ENCODE data around the gene NES. TPM values are rescaled to one million over a fixed set of nuclear protein-coding genes. Genes with fewer than 3 reads are reported as not detected.
A peak's percentile ranks its signal among the peaks of the same experiment; 100 is the strongest.

NES gene
- not detected for total RNA-seq

GRCh38 chr1:156676820-156677615 lies at the start of gene NES:
TSS of gene NES (minus strand) at chr1:156677407. CDS start at chr1:156677264, 143 bp downstream.
- TF ChIP-seq CTCF (IDR thresholded peaks at IDR 0.05), result no peak
- ChIA-PET POLR2A (interaction anchor here (0.6 to 1.4 kb wide), 4 partner anchors 15 to 225 kb away, joined by 3 to 5 read pairs (median 4); no protein-coding TSS in a partner anchor), CTCF (interaction anchor here (0.7 to 7.5 kb wide), 18 partner anchors 9 to 291 kb away, joined by 3 to 85 read pairs (median 4); partner anchors contain the start of gene METTL25B)
- no peak within 1 kb of the TSS for H3K27ac Mint-ChIP-seq
- no peaks in the 10 kb centered on the region for H3K36me3 Mint-ChIP-seq (ENCODE audit: low read depth)
- no peaks in the 10 kb centered on the region for H3K9me3 Mint-ChIP-seq
- DNase-seq (no peak), ATAC-seq (no peak)
- intact Hi-C loops (cut with micrococcal nuclease), result no loop called here
- H3K27me3 Mint-ChIP-seq, result peaks cover 59% of the 10 kb centered on the region
- H3K4me1 Mint-ChIP-seq (ENCODE audit: low read depth), result peaks cover 14% of the 10 kb centered on the region
- H3K4me3 Mint-ChIP-seq, result no peak within 1 kb of the TSS

GRCh38 chr1:156726549-156727226 lies 49.5 kb upstream of the NES start:
- intact Hi-C loops (cut with micrococcal nuclease), result loop anchor here (5.0 kb wide), 3 partner anchors 41 to 136 kb away; partner anchors contain the start of genes NTRK1 and PRCC
- ATAC-seq (no peak), DNase-seq (peak; percentile 84)
- Mint-ChIP-seq H3K27ac (no peak overlapping the region), H3K4me1 (ENCODE audit: low read depth) (peaks cover 30% of the 10 kb centered on the region), H3K27me3 (no peaks in the 10 kb centered on the region), H3K36me3 (ENCODE audit: low read depth) (peaks cover 31% of the 10 kb centered on the region), H3K4me3 (no peak overlapping the region), H3K9me3 (no peaks in the 10 kb centered on the region)
- POLR2A ChIA-PET, result interaction anchor here (0.6 to 7.0 kb wide), 9 partner anchors 11 to 134 kb away, joined by 3 to 89 read pairs (median 9); partner anchors contain the start of genes HDGF, INSRR, MRPL24 and NTRK1
- CTCF ChIA-PET, result interaction anchor here (0.6 to 10.6 kb wide), 60 partner anchors 9 to 341 kb away, joined by 3 to 396 read pairs (median 8); partner anchors contain the start of genes CRABP2, HDGF, INSRR and MRPL24
- TF ChIP-seq CTCF (IDR thresholded peaks at IDR 0.05), result peak; percentile 50

- Mint-ChIP-seq H3K4me1 (ENCODE audit: low read depth) (peaks cover 31% of the 10 kb centered on the region), H3K27ac (no peak overlapping the region), H3K9me3 (no peaks in the 10 kb centered on the region), H3K27me3 (no peaks in the 10 kb centered on the region), H3K4me3 (no peak overlapping the region), H3K36me3 (ENCODE audit: low read depth) (peaks cover 35% of the 10 kb centered on the region)
- ATAC-seq, result peak; percentile 26
- CTCF ChIA-PET, result interaction anchor here (0.6 to 10.6 kb wide), 66 partner anchors 10 to 340 kb away, joined by 3 to 396 read pairs (median 6); partner anchors contain the start of genes CRABP2, HDGF, INSRR and MRPL24
- DNase-seq, result peak; percentile 91
- intact Hi-C loops (cut with micrococcal nuclease), result loop anchor here (2.0 to 5.0 kb wide), 4 partner anchors 41 to 137 kb away; partner anchors contain the start of genes NTRK1 and PRCC
- peak; percentile 94 for TF ChIP-seq CTCF (IDR thresholded peaks at IDR 0.05)
- POLR2A ChIA-PET, result interaction anchor here (1.0 to 7.0 kb wide), 10 partner anchors 13 to 135 kb away, joined by 3 to 89 read pairs (median 6); partner anchors contain the start of genes HDGF, INSRR, MRPL24 and NES
Measured at GRCh38 chr1:156725683-156726280, 48.6 kb upstream of the NES start.

GRCh38 chr1:156721535-156721934 lies 44.3 kb upstream of the NES start:
- H3K4me3 Mint-ChIP-seq, result no peak overlapping the region
- POLR2A ChIA-PET, result interaction anchor here (0.6 to 2.1 kb wide), 6 partner anchors 8 to 57 kb away, joined by 3 to 6 read pairs (median 4); no protein-coding TSS in a partner anchor

More at GRCh38 chr1:156721535-156721934, 44.3 kb upstream of the NES start:
- Mint-ChIP-seq H3K27ac (peak overlapping the region; percentile 74), H3K4me1 (ENCODE audit: low read depth) (peaks cover 28% of the 10 kb centered on the region), H3K27me3 (no peaks in the 10 kb centered on the region), H3K36me3 (ENCODE audit: low read depth) (peaks cover 36% of the 10 kb centered on the region), H3K9me3 (no peaks in the 10 kb centered on the region)
- no peak for ATAC-seq
- CTCF ChIA-PET, result interaction anchor here (0.9 to 10.6 kb wide), 9 partner anchors 15 to 117 kb away, joined by 3 to 396 read pairs (median 4); partner anchors contain the start of genes CRABP2 and PRCC
- no peak for TF ChIP-seq CTCF (IDR thresholded peaks at IDR 0.05)
- intact Hi-C loops (cut with micrococcal nuclease), result no loop called here
- no peak for DNase-seq
